SK-N-SH (cell line): ENCODE results near the gene NUDCD3. TPM values are rescaled to one million over a fixed set of nuclear protein-coding genes. Genes with fewer than 3 reads are reported as not detected.

ENCODE experiments used
- CTCF ChIA-PET: fragments of 300-600, 350-600 bp; formaldehyde crosslinking; extraction: SDS; loops from one replicate; lab custom pipeline; 2021; lab: Yijun Ruan, JAX
- POLR2A ChIA-PET: fragments of 350-600 bp; sonication (Branson Sonifier 250); formaldehyde crosslinking; extraction: SDS; loops from one replicate; lab custom pipeline; 2020; ENCODE audit warnings: antibody characterized with exemption, inconsistent platforms; lab: Yijun Ruan, JAX
- DNase-seq: peaks from one replicate; pipeline ENCODE4 v3.0.0; 2012
- H2AFZ ChIP-seq: fragments of 200-600 bp; sonication (generic); 2 replicates; pipeline ENCODE4 v1.8.1; 2016; ENCODE audit warnings: antibody characterized with exemption, mild to moderate bottlenecking, low read depth
- H3F3A ChIP-seq: fragments of 200-600 bp; sonication (generic); replicated peaks from 2 replicates; pipeline ENCODE3; 2016; ENCODE audit warnings: antibody characterized with exemption, mild to moderate bottlenecking; ENCODE audit not compliant: insufficient read depth
- H3K27ac ChIP-seq, 2 experiments: fragments of 200-500 bp in 1 of 2; fragments of 200-600 bp in 1 of 2; sonication (Bioruptor generic) in 1 of 2; sonication (generic), shearing (Covaris generic) in 1 of 2; 2 replicates each; pipeline versions ENCODE4 v1.5.1 to v1.6.1; 2014 to 2016; ENCODE audit warnings: low read depth in 2 of 2, inconsistent platforms in 1 of 2, low read length in 1 of 2, mild to moderate bottlenecking in 1 of 2, mixed read lengths in 1 of 2
- H3K27me3 ChIP-seq: fragments of 200-600 bp; sonication (generic), shearing (Covaris generic); 2 replicates; pipeline ENCODE4 v1.6.1; 2016; ENCODE audit warnings: mixed run types; ENCODE audit not compliant: insufficient read depth
- H3K36me3 ChIP-seq, 2 experiments: fragments of 200-500 bp in 1 of 2; fragments of 200-600 bp in 1 of 2; sonication (Bioruptor generic) in 1 of 2; sonication (generic) in 1 of 2; replicated peaks in 1 of 2; 2 replicates each; pipeline versions ENCODE3 to v1.5.1; 2014 to 2016; ENCODE audit warnings: low read length in 1 of 2, mild to moderate bottlenecking in 1 of 2; ENCODE audit not compliant: insufficient read depth in 2 of 2, control insufficient read depth in 1 of 2
- H3K4me1 ChIP-seq, 2 experiments: fragments of 200-500 bp in 1 of 2; fragments of 200-600 bp in 1 of 2; sonication (Bioruptor generic) in 1 of 2; sonication (generic), shearing (Covaris generic) in 1 of 2; 2 replicates each; pipeline versions ENCODE4 v1.5.1 to v1.6.1; 2014 to 2016; ENCODE audit warnings: low read depth in 1 of 2, low read length in 1 of 2, mixed run types in 1 of 2; ENCODE audit not compliant: insufficient read depth in 2 of 2, control insufficient read depth in 1 of 2
- H3K4me2 ChIP-seq: fragments of 200-600 bp; sonication (generic), shearing (Covaris generic); 2 replicates; pipeline ENCODE4 v1.6.1; 2017; ENCODE audit warnings: mixed run types
- H3K4me3 ChIP-seq, 2 experiments: fragments of 200-500 bp in 1 of 2; fragments of 200-600 bp in 1 of 2; sonication (Bioruptor generic) in 1 of 2; sonication (generic), shearing (Covaris generic) in 1 of 2; 2 replicates each; pipeline versions ENCODE4 v1.5.1 to v1.8.1; 2014 to 2016; ENCODE audit warnings: low read depth in 2 of 2, inconsistent platforms in 1 of 2, low read length in 1 of 2, mild to moderate bottlenecking in 1 of 2, mixed read lengths in 1 of 2, moderate library complexity in 1 of 2
- H3K79me2 ChIP-seq: fragments of 200-600 bp; sonication (generic); 2 replicates; pipeline ENCODE4 v1.8.1; 2017; ENCODE audit warnings: mild to moderate bottlenecking; ENCODE audit not compliant: insufficient read depth
- H3K9ac ChIP-seq: fragments of 200-600 bp; sonication (generic); 2 replicates; pipeline ENCODE4 v1.6.1; 2017; ENCODE audit warnings: mixed run types
- H3K9me2 ChIP-seq: fragments of 200-600 bp; sonication (generic); 2 replicates; pipeline ENCODE4 v1.6.1; 2017; ENCODE audit warnings: mixed run types
- H3K9me3 ChIP-seq: fragments of 200-600 bp; sonication (generic); 2 replicates; pipeline ENCODE4 v1.6.1; 2017; ENCODE audit warnings: mixed run types, mild to moderate bottlenecking, moderate library complexity
- H4K20me1 ChIP-seq: fragments of 200-600 bp; sonication (generic); 2 replicates; pipeline ENCODE4 v1.6.1; 2017; ENCODE audit warnings: mild to moderate bottlenecking, mixed run types; ENCODE audit not compliant: insufficient read depth
- ELF1 ChIP-seq: IDR thresholded peaks from 2 replicates; pipeline ENCODE4 v1.4.0; 2012
- FOXM1 ChIP-seq: IDR thresholded peaks from 2 replicates; pipeline ENCODE4 v1.4.0; 2012; ENCODE audit warnings: low read depth, mild to moderate bottlenecking
- IRF3 ChIP-seq: fragments of 150-350 bp; IDR thresholded peaks from 2 replicates; pipeline ENCODE4 v1.6.1; 2016; ENCODE audit warnings: mild to moderate bottlenecking, low read depth, low read length
- MEF2A ChIP-seq: IDR thresholded peaks from 2 replicates; pipeline ENCODE4 v1.4.0; 2012; ENCODE audit warnings: low read depth, borderline replicate concordance
- PBX3 ChIP-seq: IDR thresholded peaks from 2 replicates; pipeline ENCODE4; 2012
- USF1 ChIP-seq: IDR thresholded peaks from 2 replicates; pipeline ENCODE4 v1.4.0; 2012; ENCODE audit warnings: low read depth, borderline replicate concordance
- WGBS: methylation state at CpG from one replicate; pipeline ENCODE4 v1.1.6; 2017; ENCODE audit warnings: low lambda C conversion rate; 5-methylcytosine and 5-hydroxymethylcytosine counted together
- polyA plus RNA-seq, 3 experiments: library from polyadenylated mRNA; depleted of rRNA; stranded (reverse); fragments of >200 nt; gene quantifications; 2 replicates each; pipeline ENCODE4 v1.2.3, GENCODE V29; 2012

NUDCD3 gene
- polyA plus RNA-seq, 1 of the 3 experiments (the other 2 are of a cell fraction), result 66.0 TPM

GRCh38 chr7:44394112-44394447 lies 96.4 kb downstream of the NUDCD3 start:
- Histone ChIP-seq H3K9me2 (no peaks in the 10 kb centered on the region), H3K27ac (no peak overlapping the region), H3K27me3 (no peaks in the 10 kb centered on the region), H4K20me1 (peaks cover 8% of the 10 kb centered on the region; the same call in 1 of the 2 replicates), H3K4me3 (no peak overlapping the region), H3K4me1 (peaks cover 0 to 17% of the 10 kb centered on the region in 2 experiments; a peak in 1 of 4 replicates), H3K4me2 (no peak overlapping the region), H2AFZ (no peak overlapping the region), H3K36me3 (peaks cover 13 to 71% of the 10 kb centered on the region in 2 experiments), H3F3A (no peaks in the 10 kb centered on the region), H3K9ac (no peak overlapping the region), H3K9me3 (no peaks in the 10 kb centered on the region)
- ChIA-PET POLR2A (no interaction called here), CTCF (interaction anchor here (1.2 to 2.0 kb wide), 2 partner anchors 46 to 140 kb away, joined by 4 to 5 read pairs; no protein-coding TSS in a partner anchor)
- DNase-seq, result no peak
- 95% methylated on average over 6 of the region's 6 CpGs for WGBS
- no peak for TF ChIP-seq IRF3
- no peak for TF ChIP-seq USF1
- no peak for TF ChIP-seq MEF2A
- no peak for TF ChIP-seq PBX3
- TF ChIP-seq, all 33 proteins: peak for 0
- peaks cover 10% of the 10 kb centered on the region; the same call in 1 of the 2 replicates for H3K79me2 ChIP-seq

DNA sequence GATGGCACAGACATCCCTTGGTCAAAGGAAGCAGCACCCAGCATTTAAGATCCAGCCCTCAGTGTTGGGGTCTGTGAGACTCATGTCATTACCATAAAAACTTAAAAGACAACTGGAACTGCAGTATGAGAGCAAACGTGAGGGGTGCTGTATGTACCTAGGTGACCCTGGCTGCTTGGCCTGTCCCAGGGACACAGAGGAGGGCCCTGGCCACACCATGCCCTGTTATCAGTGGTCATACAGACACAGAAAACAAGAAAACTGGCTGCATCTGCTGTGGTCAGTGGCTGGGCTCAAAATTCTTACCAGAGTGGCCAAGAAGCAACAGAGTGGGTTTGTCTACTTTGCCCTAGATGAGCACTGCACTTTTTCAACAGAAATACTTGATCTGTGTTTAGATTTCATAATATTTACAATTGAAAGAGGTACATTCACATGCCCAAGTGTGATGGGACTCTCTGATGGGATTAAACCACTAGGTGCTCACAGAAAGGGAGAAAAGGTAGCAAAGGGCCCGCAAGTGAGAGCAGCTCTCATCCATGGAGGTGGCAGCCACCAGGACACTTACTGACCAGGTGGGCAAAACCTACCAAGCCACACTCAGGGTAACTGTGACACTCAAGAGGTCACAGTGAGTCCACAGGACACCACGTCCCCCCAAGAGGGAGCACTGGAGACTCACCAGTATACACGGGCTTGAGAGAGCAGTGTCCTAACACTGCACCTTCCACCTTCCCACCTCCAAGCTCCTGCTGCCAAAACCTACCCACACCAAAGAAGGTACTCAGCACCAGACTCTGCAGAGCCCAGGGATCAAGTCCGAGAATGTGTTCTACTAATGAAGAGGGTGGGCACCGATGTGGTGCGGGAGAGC lies 97.0 kb downstream of the NUDCD3 start:
- WGBS, result 94% methylated on average over 5 of the region's 7 CpGs
- no peak for TF ChIP-seq ELF1
- no peak for TF ChIP-seq FOXM1
- peaks cover 0 to 11% of the 10 kb centered on the region in 2 experiments; a peak in 1 of 4 replicates for H3K4me1 ChIP-seq
- no peak overlapping the region for H2AFZ ChIP-seq
- no peak overlapping the region for H3K27ac ChIP-seq
- H3K36me3 ChIP-seq, result peaks cover 13 to 73% of the 10 kb centered on the region in 2 experiments
- H3F3A ChIP-seq, result no peaks in the 10 kb centered on the region
- POLR2A ChIA-PET, result no interaction called here
- no peaks in the 10 kb centered on the region for H3K9me2 ChIP-seq
- no peaks in the 10 kb centered on the region for H3K27me3 ChIP-seq
- peaks cover 2% of the 10 kb centered on the region; the same call in 1 of the 2 replicates for H4K20me1 ChIP-seq
- peaks cover 4% of the 10 kb centered on the region; the same call in 1 of the 2 replicates for H3K79me2 ChIP-seq
- H3K9me3 ChIP-seq, result no peaks in the 10 kb centered on the region
- H3K9ac ChIP-seq, result no peak overlapping the region
- H3K4me3 ChIP-seq, result no peak overlapping the region
- no peak overlapping the region for H3K4me2 ChIP-seq
- CTCF ChIA-PET, result interaction anchor here (1.2 to 2.0 kb wide), 2 partner anchors 45 to 141 kb away, joined by 4 to 5 read pairs; no protein-coding TSS in a partner anchor
- no peak for DNase-seq
